CD4-positive, alpha-beta T cell treated with Interleukin-17A for 4 hours (primary cell): ENCODE measurements around the gene HBP1.
"Not testable (repeated sequence)": the region's sequence is repeated elsewhere in the genome, so short reads cannot be mapped to it uniquely, and the experiment has no call there.

Experiments
- DNase-seq: peaks from one replicate; pipeline ENCODE4 v3.0.0-alpha.2; 2020; ENCODE audit warnings: mixed read lengths

The HBP1 gene

GRCh38 chr7:107155726-107156125 lies 13.1 kb upstream of the HBP1 start:
- not testable (repeated sequence) for DNase-seq

GRCh38 chr7:107157091-107157490 lies 11.7 kb upstream of the HBP1 start:
- DNase-seq: no peak

- DNase-seq: no peak
Measured at GRCh38 chr7:107158028-107158427, 10.8 kb upstream of the HBP1 start.

GRCh38 chr7:107160389-107160788 lies 8.4 kb upstream of the HBP1 start:
- DNase-seq: no peak

- DNase-seq: no peak
Measured at GRCh38 chr7:107161415-107161814, 7.4 kb upstream of the HBP1 start.

- no peak for DNase-seq
Measured at GRCh38 chr7:107162475-107162874, 6.3 kb upstream of the HBP1 start.

- DNase-seq: no peak
Measured at GRCh38 chr7:107164092-107164491, 4.7 kb upstream of the HBP1 start.

GRCh38 chr7:107165341-107165740 lies 3.5 kb upstream of the HBP1 start:
- DNase-seq: no peak

GRCh38 chr7:107166736-107167426 lies 1.9 kb upstream of the HBP1 start:
- no peak for DNase-seq

GRCh38 chr7:107167483-107168232 lies 1.1 kb upstream of the HBP1 start:
- peak; percentile 74 for DNase-seq

GRCh38 chr7:107169120-107170050 lies 582 bp downstream of the HBP1 start:
- DNase-seq: peak; percentile 82

GRCh38 chr7:107170051-107170915 lies 1.5 kb downstream of the HBP1 start:
- no peak for DNase-seq

GRCh38 chr7:107171496-107171895 lies 2.7 kb downstream of the HBP1 start:
- no peak for DNase-seq

GRCh38 chr7:107172276-107173032 lies 3.7 kb downstream of the HBP1 start:
- no peak for DNase-seq

- DNase-seq: no peak
Measured at GRCh38 chr7:107173191-107173590, 4.4 kb downstream of the HBP1 start.

- no peak for DNase-seq
Measured at GRCh38 chr7:107173691-107174406, 5.0 kb downstream of the HBP1 start.

GRCh38 chr7:107179326-107180164 lies 10.7 kb downstream of the HBP1 start:
- DNase-seq: no peak

- peak; percentile 85 for DNase-seq
Measured at GRCh38 chr7:107180378-107180777, 11.6 kb downstream of the HBP1 start.

- no peak for DNase-seq
Measured at GRCh38 chr7:107181172-107181571, 12.4 kb downstream of the HBP1 start.

GRCh38 chr7:107185716-107186115 lies 16.9 kb downstream of the HBP1 start:
- DNase-seq: no peak
